OCI-LY1 (cell line): ENCODE measurements around the gene PIGR.

Experiments used
- EZH2 ChIP-seq: fragments of 200-600 bp; sonication (generic), shearing (Covaris generic); IDR thresholded peaks from 2 replicates; pipeline ENCODE4 v1.8.0; 2017; ENCODE audit warnings: borderline replicate concordance, mixed run types, mild to moderate bottlenecking, antibody characterized with exemption, low read length, moderate library complexity, mixed read lengths
- TF ChIP-seq, protein P1 (sequence below): fragments of 200-600 bp; sonication (generic), shearing (Covaris generic); IDR thresholded peaks from 2 replicates; pipeline ENCODE4 v1.5.1; 2017; ENCODE audit warnings: mild to moderate bottlenecking, antibody characterized with exemption, low read length, moderate library complexity, mixed read lengths

- TF ChIP-seq, protein P1, sequence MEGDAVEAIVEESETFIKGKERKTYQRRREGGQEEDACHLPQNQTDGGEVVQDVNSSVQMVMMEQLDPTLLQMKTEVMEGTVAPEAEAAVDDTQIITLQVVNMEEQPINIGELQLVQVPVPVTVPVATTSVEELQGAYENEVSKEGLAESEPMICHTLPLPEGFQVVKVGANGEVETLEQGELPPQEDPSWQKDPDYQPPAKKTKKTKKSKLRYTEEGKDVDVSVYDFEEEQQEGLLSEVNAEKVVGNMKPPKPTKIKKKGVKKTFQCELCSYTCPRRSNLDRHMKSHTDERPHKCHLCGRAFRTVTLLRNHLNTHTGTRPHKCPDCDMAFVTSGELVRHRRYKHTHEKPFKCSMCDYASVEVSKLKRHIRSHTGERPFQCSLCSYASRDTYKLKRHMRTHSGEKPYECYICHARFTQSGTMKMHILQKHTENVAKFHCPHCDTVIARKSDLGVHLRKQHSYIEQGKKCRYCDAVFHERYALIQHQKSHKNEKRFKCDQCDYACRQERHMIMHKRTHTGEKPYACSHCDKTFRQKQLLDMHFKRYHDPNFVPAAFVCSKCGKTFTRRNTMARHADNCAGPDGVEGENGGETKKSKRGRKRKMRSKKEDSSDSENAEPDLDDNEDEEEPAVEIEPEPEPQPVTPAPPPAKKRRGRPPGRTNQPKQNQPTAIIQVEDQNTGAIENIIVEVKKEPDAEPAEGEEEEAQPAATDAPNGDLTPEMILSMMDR: no peak
- TF ChIP-seq EZH2: no peak
Measured at GRCh38 chr1:206957639-206958038, 11.4 kb upstream of the PIGR start.
